ENCODE results near the gene TACC2. TPM values are rescaled to one million over a fixed set of nuclear protein-coding genes. Genes with fewer than 3 reads are reported as not detected.
A peak's percentile ranks its signal among the peaks of the same experiment; 100 is the strongest.

The TACC2 gene
- total and polyA plus RNA-seq, 5 donors from 2014 or later: not detected

- H3K27me3 ChIP-seq (ENCODE audit: control insufficient read depth, insufficient read depth, low read length): no peaks in the 10 kb centered on the region
- H3K4me1 ChIP-seq (ENCODE audit: control insufficient read depth, insufficient read depth, low read length, poor library complexity, severe bottlenecking): peaks cover 3% of the 10 kb centered on the region
- Mint-ChIP-seq H3K27ac (no peak overlapping the region), H3K9me3 (peaks cover 0 to 2% (median 0%) of the 10 kb centered on the region in 7 donors), H3K4me1 (peaks cover 0 to 5% (median 2%) of the 10 kb centered on the region in 4 donors), H3K27me3 (peaks cover 6% of the 10 kb centered on the region), H3K4me3 (no peak overlapping the region), H3K36me3 (no peaks in the 10 kb centered on the region)
- no peaks in the 10 kb centered on the region for H3K36me3 ChIP-seq (ENCODE audit: control insufficient read depth, insufficient read depth, low read length)
- no peak for DNase-seq
- no peak for ATAC-seq (ENCODE audit: low read depth in 2 of 2)
- H3K9me3 ChIP-seq (ENCODE audit: control insufficient read depth in 2 of 2, low read length in 2 of 2): no peaks in the 10 kb centered on the region
- no peak overlapping the region for H3K4me3 ChIP-seq (ENCODE audit: low read depth, low read length)
- no peak overlapping the region for H3K27ac ChIP-seq (ENCODE audit: insufficient read depth, low read length, poor library complexity, severe bottlenecking)
Observed at GRCh38 chr10:122282909-122283308, 293.9 kb downstream of the TACC2 start.

- Mint-ChIP-seq H3K36me3 (no peaks in the 10 kb centered on the region), H3K27me3 (peaks cover 6% of the 10 kb centered on the region), H3K9me3 (no peaks in the 10 kb centered on the region), H3K4me1 (peaks cover 0 to 8% (median 2%) of the 10 kb centered on the region in 4 donors), H3K27ac (no peak overlapping the region), H3K4me3 (no peak overlapping the region)
- no peak for ATAC-seq (ENCODE audit: low read depth in 2 of 2)
- H3K27ac ChIP-seq (ENCODE audit: insufficient read depth, low read length, poor library complexity, severe bottlenecking): no peak overlapping the region
- no peak for DNase-seq
- H3K27me3 ChIP-seq (ENCODE audit: control insufficient read depth, insufficient read depth, low read length): no peaks in the 10 kb centered on the region
- no peaks in the 10 kb centered on the region for H3K4me1 ChIP-seq (ENCODE audit: control insufficient read depth, insufficient read depth, low read length, poor library complexity, severe bottlenecking)
- H3K4me3 ChIP-seq (ENCODE audit: low read depth, low read length): no peak overlapping the region
- no peaks in the 10 kb centered on the region for H3K36me3 ChIP-seq (ENCODE audit: control insufficient read depth, insufficient read depth, low read length)
- no peaks in the 10 kb centered on the region for H3K9me3 ChIP-seq (ENCODE audit: control insufficient read depth in 2 of 2, low read length in 2 of 2)
Observed at GRCh38 chr10:122285506-122286444, 296.8 kb downstream of the TACC2 start.

GRCh38 chr10:122286867-122287266, 297.9 kb downstream of the TACC2 start:
- ATAC-seq (ENCODE audit: low read depth in 2 of 2): no peak
- peaks cover 6% of the 10 kb centered on the region for H3K27me3 Mint-ChIP-seq
- DNase-seq: no peak
- H3K27me3 ChIP-seq (ENCODE audit: control insufficient read depth, insufficient read depth, low read length): no peaks in the 10 kb centered on the region
- H3K4me3 ChIP-seq (ENCODE audit: low read depth, low read length): no peak overlapping the region
- H3K4me1 ChIP-seq (ENCODE audit: control insufficient read depth, insufficient read depth, low read length, poor library complexity, severe bottlenecking): no peaks in the 10 kb centered on the region
- H3K27ac Mint-ChIP-seq: peak overlapping the region in 1 of 3 donors; percentile 42
- no peaks in the 10 kb centered on the region for H3K36me3 Mint-ChIP-seq
- no peaks in the 10 kb centered on the region for H3K9me3 ChIP-seq (ENCODE audit: control insufficient read depth in 2 of 2, low read length in 2 of 2)
- no peak overlapping the region for H3K27ac ChIP-seq (ENCODE audit: insufficient read depth, low read length, poor library complexity, severe bottlenecking)
- H3K9me3 Mint-ChIP-seq: no peaks in the 10 kb centered on the region
- H3K36me3 ChIP-seq (ENCODE audit: control insufficient read depth, insufficient read depth, low read length): no peaks in the 10 kb centered on the region
- no peak overlapping the region for H3K4me3 Mint-ChIP-seq
- H3K4me1 Mint-ChIP-seq: peaks cover 0 to 8% (median 2%) of the 10 kb centered on the region in 4 donors

- Histone ChIP-seq H3K4me1 (ENCODE audit: control insufficient read depth, insufficient read depth, low read length, poor library complexity, severe bottlenecking) (no peaks in the 10 kb centered on the region), H3K27ac (ENCODE audit: insufficient read depth, low read length, poor library complexity, severe bottlenecking) (no peak overlapping the region), H3K27me3 (ENCODE audit: control insufficient read depth, insufficient read depth, low read length) (no peaks in the 10 kb centered on the region), H3K9me3 (ENCODE audit: control insufficient read depth in 2 of 2, low read length in 2 of 2) (no peaks in the 10 kb centered on the region), H3K36me3 (ENCODE audit: control insufficient read depth, insufficient read depth, low read length) (no peaks in the 10 kb centered on the region), H3K4me3 (ENCODE audit: low read depth, low read length) (no peak overlapping the region)
- H3K4me3 Mint-ChIP-seq: no peak overlapping the region
- DNase-seq (no peak), ATAC-seq (ENCODE audit: low read depth in 2 of 2) (no peak)
- H3K27me3 Mint-ChIP-seq: peaks cover 6% of the 10 kb centered on the region
- H3K36me3 Mint-ChIP-seq: no peaks in the 10 kb centered on the region
- H3K9me3 Mint-ChIP-seq: no peaks in the 10 kb centered on the region
- peaks cover 0 to 8% (median 2%) of the 10 kb centered on the region in 4 donors for H3K4me1 Mint-ChIP-seq
- peak overlapping the region in 1 of 3 donors; percentile 42 for H3K27ac Mint-ChIP-seq
Observed at GRCh38 chr10:122287570-122287969, 298.6 kb downstream of the TACC2 start.

- Mint-ChIP-seq H3K27ac (no peak overlapping the region), H3K27me3 (peaks cover 6% of the 10 kb centered on the region), H3K36me3 (no peaks in the 10 kb centered on the region), H3K9me3 (no peaks in the 10 kb centered on the region), H3K4me1 (peaks cover 0 to 12% (median 6%) of the 10 kb centered on the region in 4 donors), H3K4me3 (no peak overlapping the region)
- no peak overlapping the region for H3K27ac ChIP-seq (ENCODE audit: insufficient read depth, low read length, poor library complexity, severe bottlenecking)
- no peaks in the 10 kb centered on the region for H3K27me3 ChIP-seq (ENCODE audit: control insufficient read depth, insufficient read depth, low read length)
- no peak for ATAC-seq (ENCODE audit: low read depth in 2 of 2)
- DNase-seq: no peak
- no peaks in the 10 kb centered on the region for H3K36me3 ChIP-seq (ENCODE audit: control insufficient read depth, insufficient read depth, low read length)
- H3K4me1 ChIP-seq (ENCODE audit: control insufficient read depth, insufficient read depth, low read length, poor library complexity, severe bottlenecking): no peaks in the 10 kb centered on the region
- H3K9me3 ChIP-seq (ENCODE audit: control insufficient read depth in 2 of 2, low read length in 2 of 2): no peaks in the 10 kb centered on the region
- H3K4me3 ChIP-seq (ENCODE audit: low read depth, low read length): no peak overlapping the region
Observed at GRCh38 chr10:122288262-122288661, 299.3 kb downstream of the TACC2 start.

GRCh38 chr10:122288917-122289316, 300.0 kb downstream of the TACC2 start:
- ATAC-seq (ENCODE audit: low read depth in 2 of 2) (no peak), DNase-seq (no peak)
- no peak overlapping the region for H3K4me3 ChIP-seq (ENCODE audit: low read depth, low read length)
- H3K27me3 ChIP-seq (ENCODE audit: control insufficient read depth, insufficient read depth, low read length): no peaks in the 10 kb centered on the region
- peaks cover 6% of the 10 kb centered on the region for H3K27me3 Mint-ChIP-seq
- no peaks in the 10 kb centered on the region for H3K4me1 ChIP-seq (ENCODE audit: control insufficient read depth, insufficient read depth, low read length, poor library complexity, severe bottlenecking)
- no peaks in the 10 kb centered on the region for H3K9me3 Mint-ChIP-seq
- no peak overlapping the region for H3K4me3 Mint-ChIP-seq
- no peaks in the 10 kb centered on the region for H3K36me3 Mint-ChIP-seq
- H3K9me3 ChIP-seq (ENCODE audit: control insufficient read depth in 2 of 2, low read length in 2 of 2): no peaks in the 10 kb centered on the region
- no peak overlapping the region for H3K27ac ChIP-seq (ENCODE audit: insufficient read depth, low read length, poor library complexity, severe bottlenecking)
- no peak overlapping the region for H3K27ac Mint-ChIP-seq
- no peaks in the 10 kb centered on the region for H3K36me3 ChIP-seq (ENCODE audit: control insufficient read depth, insufficient read depth, low read length)
- peaks cover 0 to 15% (median 8%) of the 10 kb centered on the region in 4 donors for H3K4me1 Mint-ChIP-seq

GRCh38 chr10:122290334-122290733, 301.4 kb downstream of the TACC2 start:
- Histone ChIP-seq H3K4me3 (ENCODE audit: low read depth, low read length) (no peak overlapping the region), H3K4me1 (ENCODE audit: control insufficient read depth, insufficient read depth, low read length, poor library complexity, severe bottlenecking) (peaks cover 5% of the 10 kb centered on the region), H3K27me3 (ENCODE audit: control insufficient read depth, insufficient read depth, low read length) (no peaks in the 10 kb centered on the region), H3K9me3 (ENCODE audit: control insufficient read depth in 2 of 2, low read length in 2 of 2) (no peaks in the 10 kb centered on the region), H3K27ac (ENCODE audit: insufficient read depth, low read length, poor library complexity, severe bottlenecking) (no peak overlapping the region), H3K36me3 (ENCODE audit: control insufficient read depth, insufficient read depth, low read length) (no peaks in the 10 kb centered on the region)
- Mint-ChIP-seq H3K9me3 (no peaks in the 10 kb centered on the region), H3K27me3 (peaks cover under 1% of the 10 kb centered on the region), H3K4me1 (peaks cover 0 to 24% (median 8%) of the 10 kb centered on the region in 4 donors), H3K27ac (no peak overlapping the region), H3K36me3 (no peaks in the 10 kb centered on the region), H3K4me3 (no peak overlapping the region)
- ATAC-seq (ENCODE audit: low read depth in 2 of 2): no peak
- no peak for DNase-seq
